GM19397 (cell line): ENCODE results near the gene TEX55.
A peak's percentile ranks its signal among the peaks of the same experiment; 100 is the strongest.
"Not testable (repeated sequence)": the region's sequence is repeated elsewhere in the genome, so short reads cannot be mapped to it uniquely, and the experiment has no call there.

Experiments used
- ATAC-seq: cut with Tn5 transposase; IDR thresholded peaks from one replicate; pipeline ENCODE4 v1.9.1; 2021; ENCODE audit warnings: mild to moderate bottlenecking, moderate library complexity; ENCODE audit not compliant: unreplicated experiment

Gene TEX55

DNA sequence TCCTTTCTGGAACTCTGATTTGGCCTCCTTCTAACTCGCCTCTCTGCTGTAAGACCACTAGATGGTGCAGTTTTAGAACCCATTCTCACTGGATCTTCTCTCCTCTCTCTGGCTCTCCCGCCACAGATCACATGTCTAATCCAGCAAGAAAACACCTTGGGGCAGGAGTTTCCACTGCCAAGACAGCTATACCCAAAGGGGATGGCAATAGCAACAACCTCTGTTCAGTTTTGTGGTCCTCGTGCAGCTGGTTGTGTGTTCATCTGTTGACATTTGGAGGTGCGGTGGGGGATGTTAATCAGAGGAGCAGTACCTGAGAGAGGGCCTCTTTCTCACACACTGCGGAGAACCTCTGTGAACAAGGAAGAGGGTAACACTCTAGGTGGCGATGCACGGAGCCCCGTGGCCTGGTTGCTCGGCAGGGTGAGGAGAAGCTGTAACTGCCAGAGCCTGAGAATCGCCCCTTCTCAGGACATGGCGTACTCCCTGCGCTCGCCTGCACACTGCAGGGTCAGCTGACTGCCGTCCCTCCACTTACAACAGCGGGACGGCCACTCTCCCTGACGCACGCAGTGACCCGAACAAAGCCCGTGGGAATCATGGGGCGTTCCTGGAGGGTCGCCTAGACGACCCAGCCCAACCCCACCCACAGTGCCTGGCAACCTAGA, at the start of gene TEX55:
TSS of gene TEX55 (plus strand) at position 666 of the 668 bp plus-strand sequence. CDS start 25 bp downstream, outside the sequence.
- peak; percentile 53 for ATAC-seq

DNA sequence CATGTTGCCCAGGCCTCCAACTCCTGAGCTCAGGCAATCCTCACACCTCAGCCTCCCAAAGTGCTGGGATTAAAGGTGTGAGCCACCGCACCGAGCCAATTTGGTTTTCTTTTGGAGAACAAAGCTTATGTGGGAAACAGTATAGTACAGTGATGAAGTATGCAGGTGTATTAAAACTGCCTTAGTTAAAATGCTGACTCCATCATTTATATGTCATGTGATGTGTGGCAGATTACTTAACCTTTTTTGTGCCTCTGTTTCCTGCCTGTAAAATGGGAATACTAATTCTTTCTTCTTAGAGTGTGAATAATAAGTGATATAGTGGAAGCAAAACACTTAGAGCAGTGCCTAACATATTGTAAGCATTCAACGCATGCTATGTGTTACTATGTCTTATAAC, 48.0 kb upstream of the TEX55 start:
- no peak for ATAC-seq

DNA sequence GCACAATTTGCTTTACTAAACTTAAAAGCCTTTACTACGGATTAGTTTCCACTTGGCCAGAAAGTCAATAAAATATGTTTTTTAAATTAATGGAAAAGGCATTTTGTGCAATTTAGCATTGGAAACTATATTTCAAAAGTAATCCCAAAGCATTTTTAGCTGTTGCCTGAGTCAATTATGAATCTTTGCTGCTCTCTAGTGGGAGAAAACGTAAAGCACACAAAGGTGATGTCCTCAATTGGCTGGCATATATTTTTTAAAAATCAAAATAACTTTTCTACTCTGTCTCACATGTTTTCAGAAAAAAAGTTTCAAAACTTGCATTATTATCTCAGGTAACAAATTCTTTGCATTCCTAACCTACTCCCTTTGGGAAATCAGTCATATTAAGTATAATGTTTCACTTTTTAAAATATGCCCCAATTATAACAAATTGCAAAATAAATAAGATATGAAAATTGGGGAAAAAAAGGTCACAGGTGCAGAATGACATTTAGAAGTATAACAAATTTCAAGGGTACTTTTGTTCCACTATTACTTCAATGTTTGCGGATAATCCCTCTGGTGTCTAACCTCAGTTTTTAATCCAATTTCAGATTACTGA, 47.2 kb upstream of the TEX55 start:
- no peak for ATAC-seq

DNA sequence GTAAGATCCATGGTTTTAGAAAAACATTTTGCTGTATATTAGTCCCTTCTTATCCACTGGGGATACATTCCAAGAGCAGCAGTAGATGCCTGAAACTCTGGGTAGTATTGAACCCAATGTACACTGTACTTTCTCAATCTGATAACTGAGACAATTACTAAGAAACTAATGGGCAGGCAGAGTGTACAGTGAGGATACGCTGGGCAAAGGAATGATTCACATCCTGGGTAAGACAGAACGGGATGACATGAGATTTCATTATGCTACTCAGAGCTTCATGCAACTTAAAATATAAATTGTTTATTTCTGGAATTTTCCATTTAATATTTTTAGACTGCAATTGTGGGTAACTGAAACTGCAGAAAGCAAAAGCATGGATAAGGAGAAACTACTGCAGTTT, 46.2 kb upstream of the TEX55 start:
- ATAC-seq = no peak

DNA sequence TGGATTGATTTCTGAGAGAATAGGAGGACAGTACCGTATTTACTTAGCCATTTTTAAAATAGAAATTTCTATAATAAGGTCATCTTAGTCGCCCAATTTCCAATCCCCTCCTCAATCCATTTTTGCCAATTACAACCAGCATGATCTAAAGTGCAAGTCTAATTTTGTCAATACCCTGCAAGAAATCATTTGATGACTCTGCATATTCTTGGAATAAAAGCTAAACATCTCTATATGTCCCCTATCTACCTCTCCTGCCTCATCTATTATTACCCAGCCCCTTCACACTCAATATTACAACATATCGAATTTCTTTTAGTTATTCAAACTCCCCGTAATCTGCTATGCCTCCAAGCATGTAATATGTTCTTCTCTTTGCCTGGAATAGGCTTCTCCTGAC, 41.9 kb upstream of the TEX55 start:
- no peak for ATAC-seq

GRCh38 chr3:119118330-119118729, 27.6 kb upstream of the TEX55 start:
- not testable (repeated sequence) for ATAC-seq

DNA sequence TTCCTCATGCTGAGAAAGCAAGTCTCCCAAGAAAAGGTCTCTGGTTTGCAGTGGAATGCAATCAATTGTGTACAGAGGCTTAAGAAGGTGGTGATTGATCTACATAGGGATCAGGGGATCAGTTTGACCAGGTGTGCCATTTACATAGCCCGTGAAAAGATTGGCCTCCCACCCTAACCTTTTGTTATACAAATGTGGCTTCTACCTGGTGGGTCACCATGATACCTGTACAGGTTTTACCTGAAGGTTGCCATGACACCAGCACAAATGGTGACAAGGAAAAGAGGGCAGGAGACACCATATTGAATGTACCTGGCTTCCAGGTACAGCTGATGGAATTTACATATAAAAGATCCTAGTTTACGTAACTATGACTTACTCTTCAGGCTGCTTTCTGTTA, 25.5 kb upstream of the TEX55 start:
- ATAC-seq = no peak

- ATAC-seq = no peak
These were observed 23.6 kb upstream of the TEX55 start for GRCh38 chr3:119122350-119122749.

GRCh38 chr3:119125342-119125741, 20.6 kb upstream of the TEX55 start:
- no peak for ATAC-seq

DNA sequence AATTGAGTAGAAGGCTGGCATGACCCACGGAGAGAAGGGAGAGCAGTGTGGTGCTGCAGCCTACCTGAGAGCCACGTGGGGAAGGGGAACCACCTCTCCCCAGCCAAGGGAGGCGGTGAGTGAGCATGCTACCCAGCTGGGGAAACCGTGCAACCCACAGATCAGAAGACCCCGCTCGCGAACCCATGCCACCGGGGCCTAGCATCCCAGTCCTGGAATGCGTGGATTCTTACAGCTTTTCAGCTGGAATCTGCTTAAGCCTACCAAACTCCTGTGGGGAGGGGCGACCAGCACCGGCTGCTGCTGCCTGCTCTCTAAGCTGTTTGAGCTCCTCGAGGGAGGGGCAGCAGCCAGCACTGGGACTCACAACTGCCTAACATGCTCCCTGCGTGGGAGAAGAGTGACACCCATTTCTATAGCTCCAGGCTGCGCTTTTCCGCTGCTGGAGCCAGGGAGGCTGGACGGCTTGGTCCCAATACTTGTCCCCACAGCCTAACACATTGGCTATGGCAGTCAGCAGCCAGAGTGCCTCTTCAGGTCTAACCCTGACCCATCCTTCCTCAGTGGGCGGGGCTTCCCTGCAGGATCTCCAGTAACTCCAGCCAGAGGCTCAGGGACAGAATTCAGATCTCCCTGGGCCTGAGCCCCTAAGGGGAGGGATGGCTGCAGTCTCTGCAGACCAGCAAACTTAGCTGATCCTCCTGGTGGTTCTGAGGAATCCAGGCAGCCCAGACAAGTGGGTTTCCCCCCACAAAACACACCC, 20.0 kb upstream of the TEX55 start:
- no peak for ATAC-seq

- ATAC-seq = not testable (repeated sequence)
These were observed 15.7 kb upstream of the TEX55 start for GRCh38 chr3:119130291-119130690.

DNA sequence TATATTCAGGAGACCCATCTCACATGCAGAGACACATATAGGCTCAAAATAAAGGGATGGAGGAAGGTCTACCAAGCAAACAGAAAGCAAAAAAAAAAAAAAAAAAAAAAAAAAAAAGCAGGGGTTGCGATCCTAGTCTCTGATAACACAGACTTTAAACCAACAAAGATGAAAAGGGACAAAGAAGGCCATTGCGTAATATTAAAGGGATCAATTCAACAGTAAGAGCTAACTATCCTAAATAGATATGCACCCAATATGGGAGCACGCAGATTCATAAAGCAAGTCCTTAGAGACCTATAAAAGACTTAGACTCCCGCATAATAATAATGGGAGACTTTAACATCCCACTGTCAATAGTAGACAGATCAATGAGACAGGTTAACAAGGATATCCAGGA, 13.7 kb upstream of the TEX55 start:
- not testable (repeated sequence) for ATAC-seq

GRCh38 chr3:119139360-119139759, 6.6 kb upstream of the TEX55 start:
- not testable (repeated sequence) for ATAC-seq

DNA sequence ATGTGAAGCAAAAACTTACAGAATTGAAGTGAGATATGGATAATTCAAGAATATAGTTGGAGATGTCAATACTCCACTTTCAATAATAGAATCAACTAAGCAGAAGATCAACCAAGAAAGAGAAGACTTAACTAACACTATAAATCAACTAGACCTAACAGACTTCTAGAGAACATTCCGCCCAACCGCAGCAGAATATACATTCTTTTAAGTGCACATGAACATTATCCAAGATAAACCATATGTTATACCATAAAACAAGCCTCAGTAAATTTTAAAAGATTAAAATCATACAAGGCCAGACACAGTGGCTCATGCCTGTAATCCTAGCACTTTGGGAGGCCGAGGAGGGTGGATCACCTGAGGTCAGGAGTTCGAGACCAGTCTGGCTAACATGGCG, 5.5 kb upstream of the TEX55 start:
- no peak for ATAC-seq

- peak; percentile 18 for ATAC-seq
These were observed 851 bp upstream of the TEX55 start for GRCh38 chr3:119145128-119145499.

DNA sequence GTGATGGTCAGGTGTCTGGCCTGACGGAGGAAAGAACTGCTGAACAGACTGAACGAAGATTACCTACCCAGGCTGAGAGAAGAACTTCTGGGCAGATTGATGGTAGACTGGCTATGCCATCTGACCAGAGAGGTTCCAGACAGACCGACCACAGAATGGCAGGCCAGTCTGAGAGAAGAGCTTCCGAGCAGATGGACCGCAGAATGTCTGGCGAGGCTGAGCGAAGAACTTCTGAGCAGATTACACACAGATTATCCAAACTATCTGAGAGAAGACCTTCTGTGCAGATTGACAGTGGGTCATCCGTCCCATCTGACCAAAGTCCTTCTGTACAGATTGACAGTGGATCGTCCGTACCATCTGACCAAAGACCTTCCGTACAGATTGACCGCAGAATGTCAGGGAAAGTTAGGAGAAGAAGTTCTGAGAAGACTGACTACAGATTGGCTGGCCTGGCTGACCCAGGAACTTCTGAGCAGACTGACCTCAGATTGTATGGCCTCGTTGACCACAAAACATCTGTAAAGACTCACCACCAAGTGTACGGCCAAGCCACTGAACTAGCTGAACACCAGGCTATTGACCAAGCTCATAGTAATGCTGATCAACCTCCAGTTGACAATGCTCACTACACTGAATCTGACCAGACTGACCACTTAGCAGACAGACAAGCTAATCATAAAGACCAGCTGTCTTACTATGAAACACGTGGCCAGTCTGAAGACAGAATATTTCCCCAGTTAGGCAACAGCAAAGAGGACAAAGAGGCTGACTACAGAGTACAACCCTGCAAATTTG, 812 bp downstream of the TEX55 start:
- ATAC-seq = no peak

- no peak for ATAC-seq
These were observed 1.5 kb downstream of the TEX55 start for GRCh38 chr3:119147494-119147893.

- ATAC-seq = no peak
These were observed 2.7 kb downstream of the TEX55 start for GRCh38 chr3:119148493-119149180.

DNA sequence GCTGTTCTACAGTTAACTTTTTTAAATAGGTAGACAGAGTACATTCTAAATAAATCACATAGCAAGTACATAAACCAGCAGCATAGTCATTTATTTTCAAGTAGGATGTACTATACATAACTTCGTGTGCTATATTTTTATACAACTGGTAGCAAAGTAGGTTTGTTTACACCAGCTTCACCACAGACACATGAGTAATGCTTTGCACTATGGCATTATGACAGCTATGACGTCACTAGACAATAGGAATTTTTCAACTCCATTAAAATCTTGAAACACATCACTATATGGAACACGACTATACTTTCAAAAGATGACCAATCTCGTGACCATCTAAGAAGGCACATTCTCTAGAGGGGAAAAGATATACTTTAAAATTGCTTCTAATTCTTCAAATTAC, 3.5 kb downstream of the TEX55 start:
- no peak for ATAC-seq

- ATAC-seq = no peak
These were observed 10.9 kb downstream of the TEX55 start for GRCh38 chr3:119156868-119157267.

- no peak for ATAC-seq
These were observed 12.0 kb downstream of the TEX55 start for GRCh38 chr3:119157971-119158370.
